K562 (cell line): Measurements from ENCODE around the gene SAPCD1. TPM values are rescaled to one million over a fixed set of nuclear protein-coding genes. Genes with fewer than 3 reads are reported as not detected.

Experiments used
- ATAC-seq: fragments of 200-7000 bp; cut with Tn5 transposase; 3 replicates; pipeline ENCODE4 v1.9.1; 2020; ENCODE audit warnings: moderate library complexity
- BruUV-seq: library from RNA; stranded (reverse); fragments of 400-500 nt; replicated peaks from 2 replicates; lab custom pipeline; 2021; lab: Mats Ljungman, UMichigan
- CTCF ChIA-PET: fragments of 300-600 bp; formaldehyde crosslinking; extraction: SDS; loops from one replicate; lab custom pipeline; 2021; ENCODE audit warnings: low intra/inter-chr PET ratio; lab: Yijun Ruan, JAX
- POLR2A ChIA-PET: fragments of 300-600, 350-650 bp; sonication (Branson Sonifier 250); formaldehyde crosslinking; extraction: SDS; loops from one replicate; lab custom pipeline; 2021; ENCODE audit warnings: antibody characterized with exemption, inconsistent platforms; lab: Yijun Ruan, JAX
- DNase-seq, 4 experiments: peaks; one replicate each; pipeline versions ENCODE4 v3.0.0 to v3.0.0-alpha.2; 2011 to 2018; ENCODE audit warnings: low spot score in 3 of 4, mixed read lengths in 3 of 4; ENCODE audit errors: extremely low read depth in 1 of 4
- FAIRE-seq: peaks from 2 replicates; lab custom pipeline; 2011; peaks lifted over from hg19 to GRCh38; lab: Jason Lieb, UNC
- H2AFZ ChIP-seq: 2 replicates; pipeline ENCODE4 v1.6.0; 2011; ENCODE audit warnings: low read depth, low read length, control low read depth, inconsistent platforms
- H3K27ac ChIP-seq: fragments of 200-600 bp; 3 replicates; pipeline ENCODE4 v1.8.0; 2011; ENCODE audit warnings: low read depth, mild to moderate bottlenecking, control low read depth, inconsistent platforms, low read length, moderate library complexity, mixed read lengths; ENCODE audit errors: extremely low read depth
- H3K27me3 ChIP-seq, 2 experiments: fragments of 300-600 bp in 1 of 2; 2 replicates in 1 of 2; 3 replicates in 1 of 2; pipeline versions ENCODE4 v1.6.0 to v1.8.0; 2011; ENCODE audit warnings: inconsistent platforms in 2 of 2, low read length in 2 of 2, mild to moderate bottlenecking in 1 of 2, mixed read lengths in 1 of 2, moderate library complexity in 1 of 2; ENCODE audit not compliant: control insufficient read depth in 2 of 2, insufficient read depth in 2 of 2
- H3K36me3 ChIP-seq: fragments of 300-600 bp; 3 replicates; pipeline ENCODE4 v1.8.0; 2011; ENCODE audit warnings: mild to moderate bottlenecking, low read length, inconsistent platforms; ENCODE audit not compliant: control insufficient read depth, insufficient read depth
- H3K4me1 ChIP-seq, 2 experiments: fragments of 200-600 bp in 1 of 2; replicated peaks in 1 of 2; 2 replicates in 1 of 2; 3 replicates in 1 of 2; pipeline versions ENCODE4 v1.5.1 to v1.8.0; 2011; ENCODE audit warnings: inconsistent platforms in 2 of 2, low read length in 2 of 2, mild to moderate bottlenecking in 1 of 2, mixed read lengths in 1 of 2, moderate library complexity in 1 of 2; ENCODE audit not compliant: control insufficient read depth in 2 of 2, insufficient read depth in 2 of 2
- H3K4me2 ChIP-seq: 2 replicates; pipeline ENCODE4 v1.6.1; 2011; ENCODE audit warnings: low read length, control low read depth, inconsistent platforms, mixed read lengths; ENCODE audit not compliant: insufficient read depth
- H3K4me3 ChIP-seq: fragments of 200-600 bp; sonication (generic), shearing (Covaris generic); 2 replicates; pipeline ENCODE4 v1.5.1; 2016; ENCODE audit warnings: control low read depth, inconsistent platforms
- H3K79me2 ChIP-seq: fragments of 200-600 bp; 3 replicates; pipeline ENCODE4 v1.8.0; 2011; ENCODE audit warnings: low read length, inconsistent platforms; ENCODE audit not compliant: control insufficient read depth, insufficient read depth
- H3K9ac ChIP-seq, 2 experiments: 2 replicates each; pipeline versions ENCODE4 v1.6.0 to v1.6.1; 2011; ENCODE audit warnings: low read depth in 2 of 2, low read length in 2 of 2, control low read depth in 1 of 2, inconsistent platforms in 1 of 2, mild to moderate bottlenecking in 1 of 2, mixed read lengths in 1 of 2; ENCODE audit not compliant: insufficient read depth in 1 of 2
- H3K9me1 ChIP-seq: one replicate; pipeline ENCODE4 v1.6.0; 2011; ENCODE audit warnings: inconsistent platforms, mild to moderate bottlenecking, low read length, moderate library complexity; ENCODE audit not compliant: control insufficient read depth, insufficient read depth
- H3K9me3 ChIP-seq: replicated peaks from 2 replicates; pipeline ENCODE4 v1.5.1; 2011; ENCODE audit warnings: low read depth, low read length, inconsistent platforms; ENCODE audit not compliant: control insufficient read depth, insufficient read depth
- H4K20me1 ChIP-seq: replicated peaks from 2 replicates; pipeline ENCODE4 v1.6.1; 2011; ENCODE audit warnings: low read length, inconsistent platforms, mixed read lengths; ENCODE audit not compliant: control insufficient read depth, insufficient read depth
- DPF2 ChIP-seq: fragments of 450-650 bp; IDR thresholded peaks from 2 replicates; pipeline ENCODE4 v1.6.1; 2016
- JUND ChIP-seq, 2 experiments: IDR thresholded peaks; 2 replicates in 1 of 2; 3 replicates in 1 of 2; pipeline ENCODE4 v1.6.1; 2011; ENCODE audit warnings: borderline replicate concordance in 2 of 2, low read depth in 2 of 2, low read length in 2 of 2, improper control_type of control experiment in 1 of 2, missing biosample characterization in 1 of 2, missing genetic modification characterization in 1 of 2, missing genetic modification reagents in 1 of 2
- KAT2B ChIP-seq: IDR thresholded peaks from one replicate; pipeline ENCODE4 v1.6.1; 2012; ENCODE audit warnings: low read depth, mild to moderate bottlenecking, control low read depth, inconsistent platforms, low read length, moderate library complexity
- LARP7 ChIP-seq: fragments of 450-650 bp; IDR thresholded peaks from 2 replicates; pipeline ENCODE4 v1.6.1; 2016
- SMARCA4 ChIP-seq: fragments of 450-650 bp; IDR thresholded peaks from 2 replicates; pipeline ENCODE4 v1.6.1; 2016
- SMARCE1 ChIP-seq: fragments of 450-650 bp; IDR thresholded peaks from 2 replicates; pipeline ENCODE4 v1.7.1; 2016; ENCODE audit warnings: mild to moderate bottlenecking
- TRIM24 ChIP-seq, 2 experiments: fragments of 450-650 bp; IDR thresholded peaks; 2 replicates each; pipeline ENCODE4 v1.6.1; 2016
- ZNF197 ChIP-seq: fragments of 200-800 bp; sonication (Bioruptor generic); IDR thresholded peaks from 2 replicates; pipeline ENCODE4 v1.6.1; 2016; ENCODE audit warnings: low read depth, missing genetic modification characterization, missing compliant biosample characterization
- ZNF384 ChIP-seq: IDR thresholded peaks from 2 replicates; pipeline ENCODE4 v1.6.1; 2012; ENCODE audit warnings: low read depth, low read length, improper control_type of control experiment
- ZNF589 ChIP-seq: fragments of 200-800 bp; sonication (Bioruptor generic); IDR thresholded peaks from 2 replicates; pipeline ENCODE4 v1.6.1; 2016; ENCODE audit warnings: low read depth, missing genetic modification characterization, missing compliant biosample characterization
- ZNF695 ChIP-seq: fragments of 450-650 bp; formaldehyde crosslinking; IDR thresholded peaks from 2 replicates; pipeline ENCODE4 v1.4.0; 2020; ENCODE audit warnings: mild to moderate bottlenecking, moderate library complexity
- ZNF696 ChIP-seq: fragments of 250-450 bp; sonication (Bioruptor Pico); conservative IDR thresholded peaks from 2 replicates; pipeline ENCODE4 v1.4.0; 2020; ENCODE audit warnings: mild to moderate bottlenecking, moderate library complexity
- ZNF766 ChIP-seq: fragments of 200-800 bp; sonication (Bioruptor generic); conservative IDR thresholded peaks from 2 replicates; pipeline ENCODE4 v1.6.1; 2016; ENCODE audit warnings: missing genetic modification characterization, missing compliant biosample characterization
- ZNF79 ChIP-seq: fragments of 250-450 bp; sonication (Bioruptor Pico); IDR thresholded peaks from 2 replicates; pipeline ENCODE4 v1.4.0; 2020; ENCODE audit warnings: low read depth, mild to moderate bottlenecking, moderate library complexity
- WGBS: fragments of 100-300 bp; shearing (Covaris generic); methylation state at CpG from one replicate; pipeline ENCODE4 v1.1.6; 2016; ENCODE audit warnings: low coverage, mixed read lengths; ENCODE audit not compliant: insufficient coverage; ENCODE audit errors: missing lambda C conversion rate; 5-methylcytosine and 5-hydroxymethylcytosine counted together
- in situ Hi-C: fragments of 300-500 bp; cut with MboI; formaldehyde crosslinking; loops from 4 replicates; pipeline ENCODE4 v1.15.0; 2018; ENCODE audit warnings: inconsistent platforms, mixed read lengths
- intact Hi-C: fragments of 100-400 bp; cut with micrococcal nuclease; formaldehyde crosslinking; loops from 2 replicates; pipeline ENCODE4 v1.14.2; 2022
- polyA plus RNA-seq, 8 experiments: library from polyadenylated mRNA; depleted of rRNA in 4 of 8; stranded (reverse) in 5 of 8; unstranded in 3 of 8; fragments of >200 nt; fragmentation: Nextera tagmentation in 2 of 8; fragmentation: Illumina TruSeq in 1 of 8; extraction: Ambion mirVana in 2 of 8; extraction: Trizol in 1 of 8; gene quantifications; 2 replicates each; pipeline versions ENCODE4 v1.2.1 to v1.2.3, GENCODE V29; 2011 to 2014; ENCODE audit warnings: inconsistent platforms in 1 of 8, missing spikeins in 1 of 8
- total RNA-seq, 7 experiments: library from RNA; depleted of rRNA in 6 of 7; stranded (reverse); fragments of >200 nt in 6 of 7; fragmentation: Illumina TruSeq in 2 of 7; extraction: Trizol in 2 of 7; gene quantifications; 2 replicates each; pipeline versions ENCODE4 v1.2.1 to v1.2.3, GENCODE V29; 2011 to 2021; ENCODE audit warnings: low replicate concordance in 1 of 7
- TF ChIP-seq, protein P1 (sequence below): fragments of 200-800 bp; sonication (Bioruptor generic); IDR thresholded peaks from 2 replicates; pipeline ENCODE4 v1.6.1; 2017; ENCODE audit warnings: missing genetic modification characterization, missing compliant biosample characterization
- TF ChIP-seq, protein P2 (sequence below), 3 experiments: fragments of 200-800 bp in 1 of 3; fragments of 250-450 bp in 1 of 3; fragments of 450-650 bp in 1 of 3; sonication (Bioruptor Pico) in 1 of 3; sonication (Bioruptor generic) in 1 of 3; formaldehyde crosslinking in 1 of 3; IDR thresholded peaks; 2 replicates each; pipeline versions ENCODE4 v1.6.1 to v1.8.0; 2016 to 2022; ENCODE audit warnings: mild to moderate bottlenecking in 2 of 3, missing genetic modification characterization in 2 of 3, missing compliant biosample characterization in 1 of 3, moderate library complexity in 1 of 3
- TF ChIP-seq, protein P3 (sequence below): fragments of 250-450 bp; sonication (Bioruptor Pico); IDR thresholded peaks from 2 replicates; pipeline ENCODE4 v1.8.0; 2021; ENCODE audit warnings: borderline replicate concordance, mild to moderate bottlenecking, moderate library complexity; ENCODE audit not compliant: poor library complexity, severe bottlenecking

SAPCD1 gene
- total and polyA plus RNA-seq, 9 of the 15 experiments (the other 6 are each of a cell fraction or from before 2014, with no cell fraction given): 2.6 to 30.2 (median 7.4) TPM

DNA sequence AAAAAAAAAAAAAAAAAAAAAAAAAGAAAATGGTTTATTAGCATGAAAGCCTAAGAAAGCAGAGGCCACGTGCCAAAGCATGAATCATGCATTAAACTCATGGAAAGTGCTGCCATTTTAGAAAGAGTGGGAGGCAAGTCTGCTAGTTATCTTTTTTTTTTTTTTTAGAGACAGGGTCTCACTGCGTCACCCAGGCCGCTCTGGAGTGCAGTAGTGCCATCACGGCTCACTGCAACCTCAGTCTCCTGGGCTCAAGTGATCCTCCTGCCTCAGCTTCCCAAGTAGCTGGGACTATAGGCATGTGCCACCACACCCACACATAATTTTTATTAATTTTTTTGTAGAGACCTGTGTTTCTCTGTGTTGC is 9.5 kb downstream of the SAPCD1 start:
- peak overlapping the region; percentile 17; the same call in 1 of the 3 replicates for H3K27ac ChIP-seq
- peaks cover 10% of the 10 kb centered on the region for H3K9me1 ChIP-seq
- H3K4me1 ChIP-seq: peaks cover 45 to 76% of the 10 kb centered on the region in 2 experiments
- WGBS: 65% methylated on average over 4 of the region's 4 CpGs
- ChIA-PET POLR2A (interaction anchor here (0.6 to 8.8 kb wide), 12 partner anchors 9 to 116 kb away, joined by 3 to 75 read pairs (median 7); partner anchors contain the start of genes ABHD16A, DDAH2, GPANK1 and HSPA1B), CTCF (interaction anchor here (0.6 to 2.1 kb wide), 5 partner anchors 43 to 153 kb away, joined by 3 to 10 read pairs (median 4); partner anchors contain the start of gene DDAH2)
- H3K79me2 ChIP-seq: no peaks in the 10 kb centered on the region
- no TSS peak for BruUV-seq
- in situ Hi-C loops: no loop called here
- no peaks in the 10 kb centered on the region for H4K20me1 ChIP-seq
- H3K27me3 ChIP-seq: no peaks in the 10 kb centered on the region
- H3K36me3 ChIP-seq: no peaks in the 10 kb centered on the region
- peak overlapping the region; percentile 14 for H2AFZ ChIP-seq
- intact Hi-C loops: loop anchor here (1.0 to 10.0 kb wide), 2 partner anchors 58 to 227 kb away; partner anchors contain the start of genes ATP6V1G2, DDX39B and NFKBIL1
- H3K4me2 ChIP-seq: no peak overlapping the region
- ATAC-seq: no peak
- no peaks in the 10 kb centered on the region for H3K9me3 ChIP-seq
- no peak for FAIRE-seq
- peak in 1 of 4 experiments; percentile 60 for DNase-seq
- peak overlapping the region in 1 of 2 experiments; percentile 57; a peak in 2 of 4 replicates for H3K9ac ChIP-seq
- H3K4me3 ChIP-seq: no peak overlapping the region
- TF ChIP-seq TRIM24 (IDR thresholded peaks at IDR 0.05) (0 out of 4 replicates have a peak, but pooled peaks of 1 of the 2 experiments have one; percentile 11), ZNF79 (CRISPR knock-in tag) (no peak), ZNF696 (CRISPR knock-in tag) (no peak), ZNF384 (peak; percentile 81), LARP7 (no peak), DPF2 (0 out of 2 replicates have a peak, but pooled peaks have one; percentile 17), ZNF766 (CRISPR knock-in tag) (no peak), ZNF695 (CRISPR knock-in tag) (no peak), KAT2B (no peak), JUND (IDR thresholded peaks at IDR 0.05; ENCODE audit: borderline replicate concordance, low read depth, low read length) (peak; percentile 60), JUND (tag; IDR thresholded peaks at IDR 0.05; ENCODE audit: borderline replicate concordance, low read depth, low read length) (0 out of 3 replicates have a peak, but pooled peaks have one; percentile 23), ZNF589 (CRISPR knock-in tag) (no peak), SMARCE1 (peak; percentile 18; the same call in 1 of the 2 replicates), SMARCA4 (no peak), ZNF197 (no peak)
- TF ChIP-seq, protein P1, sequence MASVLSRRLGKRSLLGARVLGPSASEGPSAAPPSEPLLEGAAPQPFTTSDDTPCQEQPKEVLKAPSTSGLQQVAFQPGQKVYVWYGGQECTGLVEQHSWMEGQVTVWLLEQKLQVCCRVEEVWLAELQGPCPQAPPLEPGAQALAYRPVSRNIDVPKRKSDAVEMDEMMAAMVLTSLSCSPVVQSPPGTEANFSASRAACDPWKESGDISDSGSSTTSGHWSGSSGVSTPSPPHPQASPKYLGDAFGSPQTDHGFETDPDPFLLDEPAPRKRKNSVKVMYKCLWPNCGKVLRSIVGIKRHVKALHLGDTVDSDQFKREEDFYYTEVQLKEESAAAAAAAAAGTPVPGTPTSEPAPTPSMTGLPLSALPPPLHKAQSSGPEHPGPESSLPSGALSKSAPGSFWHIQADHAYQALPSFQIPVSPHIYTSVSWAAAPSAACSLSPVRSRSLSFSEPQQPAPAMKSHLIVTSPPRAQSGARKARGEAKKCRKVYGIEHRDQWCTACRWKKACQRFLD (CRISPR knock-in tag): no peak
- TF ChIP-seq, protein P2, sequence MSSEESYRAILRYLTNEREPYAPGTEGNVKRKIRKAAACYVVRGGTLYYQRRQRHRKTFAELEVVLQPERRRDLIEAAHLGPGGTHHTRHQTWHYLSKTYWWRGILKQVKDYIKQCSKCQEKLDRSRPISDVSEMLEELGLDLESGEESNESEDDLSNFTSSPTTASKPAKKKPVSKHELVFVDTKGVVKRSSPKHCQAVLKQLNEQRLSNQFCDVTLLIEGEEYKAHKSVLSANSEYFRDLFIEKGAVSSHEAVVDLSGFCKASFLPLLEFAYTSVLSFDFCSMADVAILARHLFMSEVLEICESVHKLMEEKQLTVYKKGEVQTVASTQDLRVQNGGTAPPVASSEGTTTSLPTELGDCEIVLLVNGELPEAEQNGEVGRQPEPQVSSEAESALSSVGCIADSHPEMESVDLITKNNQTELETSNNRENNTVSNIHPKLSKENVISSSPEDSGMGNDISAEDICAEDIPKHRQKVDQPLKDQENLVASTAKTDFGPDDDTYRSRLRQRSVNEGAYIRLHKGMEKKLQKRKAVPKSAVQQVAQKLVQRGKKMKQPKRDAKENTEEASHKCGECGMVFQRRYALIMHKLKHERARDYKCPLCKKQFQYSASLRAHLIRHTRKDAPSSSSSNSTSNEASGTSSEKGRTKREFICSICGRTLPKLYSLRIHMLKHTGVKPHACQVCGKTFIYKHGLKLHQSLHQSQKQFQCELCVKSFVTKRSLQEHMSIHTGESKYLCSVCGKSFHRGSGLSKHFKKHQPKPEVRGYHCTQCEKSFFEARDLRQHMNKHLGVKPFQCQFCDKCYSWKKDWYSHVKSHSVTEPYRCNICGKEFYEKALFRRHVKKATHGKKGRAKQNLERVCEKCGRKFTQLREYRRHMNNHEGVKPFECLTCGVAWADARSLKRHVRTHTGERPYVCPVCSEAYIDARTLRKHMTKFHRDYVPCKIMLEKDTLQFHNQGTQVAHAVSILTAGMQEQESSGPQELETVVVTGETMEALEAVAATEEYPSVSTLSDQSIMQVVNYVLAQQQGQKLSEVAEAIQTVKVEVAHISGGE (CRISPR knock-in tag; IDR thresholded peaks at IDR 0.05): 0 out of 6 replicates have a peak, but pooled peaks of 1 of the 3 experiments have one; percentile 33
- TF ChIP-seq, protein P3, sequence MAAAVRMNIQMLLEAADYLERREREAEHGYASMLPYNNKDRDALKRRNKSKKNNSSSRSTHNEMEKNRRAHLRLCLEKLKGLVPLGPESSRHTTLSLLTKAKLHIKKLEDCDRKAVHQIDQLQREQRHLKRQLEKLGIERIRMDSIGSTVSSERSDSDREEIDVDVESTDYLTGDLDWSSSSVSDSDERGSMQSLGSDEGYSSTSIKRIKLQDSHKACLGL (CRISPR knock-in tag): no peak
